H1 (cell line): Measurements from ENCODE around the gene ABCG8. TPM values are rescaled to one million over a fixed set of nuclear protein-coding genes. Genes with fewer than 3 reads are reported as not detected.
A peak's percentile ranks its signal among the peaks of the same experiment; 100 is the strongest.

ENCODE experiments used
- CTCF ChIA-PET: fragments of 300-600 bp; sonication (Branson Sonifier 250); formaldehyde crosslinking; loops from one replicate; lab custom pipeline; 2021; ENCODE audit not compliant: partially characterized antibody; lab: Charles Lee
- POLR2A ChIA-PET: fragments of 300-600 bp; sonication (Branson Sonifier 250); formaldehyde crosslinking; loops from one replicate; lab custom pipeline; 2021; ENCODE audit warnings: inconsistent platforms; ENCODE audit not compliant: partially characterized antibody; lab: Charles Lee
- DNase-seq, 2 experiments: peaks; one replicate each; pipeline versions ENCODE4 v3.0.0 to v3.0.0-alpha.2; 2010 to 2022; ENCODE audit warnings: low spot score in 2 of 2, low read depth in 1 of 2, mixed read lengths in 1 of 2
- FAIRE-seq: peaks from 2 replicates; lab custom pipeline; 2011; peaks lifted over from hg19 to GRCh38; lab: Jason Lieb, UNC
- H2AFZ ChIP-seq: 2 replicates; pipeline ENCODE4 v1.8.1; 2012; ENCODE audit warnings: low read length, inconsistent platforms
- H2AK5ac ChIP-seq: 2 replicates; pipeline ENCODE4 v1.6.1; 2013; ENCODE audit warnings: low read depth, low read length
- H2BK120ac ChIP-seq: replicated peaks from 2 replicates; pipeline ENCODE3; 2013; ENCODE audit warnings: low read depth, low read length, inconsistent platforms
- H2BK12ac ChIP-seq: 2 replicates; pipeline ENCODE4 v1.6.1; 2013; ENCODE audit warnings: low read depth, low read length
- H2BK15ac ChIP-seq: 2 replicates; pipeline ENCODE4 v1.6.1; 2013; ENCODE audit warnings: low read length
- H2BK20ac ChIP-seq: 2 replicates; pipeline ENCODE4 v1.6.1; 2013; ENCODE audit warnings: low read length
- H2BK5ac ChIP-seq: 2 replicates; pipeline ENCODE4 v1.6.1; 2013; ENCODE audit warnings: low read depth, low read length
- H3K14ac ChIP-seq: 2 replicates; pipeline ENCODE4 v1.6.1; 2013; ENCODE audit warnings: inconsistent platforms; ENCODE audit not compliant: insufficient read length
- H3K18ac ChIP-seq: 2 replicates; pipeline ENCODE4 v1.6.1; 2013; ENCODE audit warnings: low read length; ENCODE audit errors: extremely low read depth
- H3K23ac ChIP-seq: 2 replicates; pipeline ENCODE4 v1.6.1; 2013; ENCODE audit warnings: inconsistent platforms; ENCODE audit not compliant: insufficient read length
- H3K23me2 ChIP-seq: 2 replicates; pipeline ENCODE4 v1.6.1; 2013; ENCODE audit warnings: low read depth, low read length
- H3K27ac ChIP-seq: 2 replicates; pipeline ENCODE4 v1.6.1; 2011; ENCODE audit warnings: low read depth, low read length, inconsistent platforms
- H3K27me3 ChIP-seq, 4 experiments: replicated peaks in 1 of 4; 1 replicate in 1 of 4; 2 replicates in 3 of 4; pipeline versions ENCODE4 v1.6.1 to v1.8.1; 2011 to 2013; ENCODE audit warnings: low read length in 3 of 4, mild to moderate bottlenecking in 3 of 4, inconsistent platforms in 2 of 4, mixed read lengths in 2 of 4, moderate library complexity in 1 of 4; ENCODE audit not compliant: control insufficient read depth in 3 of 4, insufficient read depth in 3 of 4; ENCODE audit errors: extremely low read depth in 1 of 4
- H3K36me3 ChIP-seq, 4 experiments: 2 replicates each; pipeline versions ENCODE4 v1.6.1 to v1.8.1; 2011 to 2013; ENCODE audit warnings: mild to moderate bottlenecking in 4 of 4, low read length in 3 of 4, moderate library complexity in 2 of 4, control low read depth in 1 of 4, inconsistent platforms in 1 of 4; ENCODE audit not compliant: insufficient read depth in 4 of 4, control insufficient read depth in 2 of 4
- H3K4ac ChIP-seq: replicated peaks from 2 replicates; pipeline ENCODE3; 2013; ENCODE audit warnings: low read length, low read depth, mixed read lengths, inconsistent platforms; ENCODE audit not compliant: insufficient read length
- H3K4me1 ChIP-seq, 4 experiments: replicated peaks in 1 of 4; 1 replicate in 1 of 4; 2 replicates in 3 of 4; pipeline versions ENCODE4 v1.6.1 to v1.8.1; 2011 to 2013; ENCODE audit warnings: low read length in 3 of 4, inconsistent platforms in 2 of 4, mixed read lengths in 1 of 4; ENCODE audit not compliant: insufficient read depth in 4 of 4, control insufficient read depth in 3 of 4
- H3K4me2 ChIP-seq, 2 experiments: 2 replicates each; pipeline versions ENCODE4 v1.6.1 to v1.8.1; 2011 to 2013; ENCODE audit warnings: low read depth in 2 of 2, low read length in 2 of 2, control low read depth in 1 of 2, inconsistent platforms in 1 of 2, mild to moderate bottlenecking in 1 of 2; ENCODE audit not compliant: insufficient read depth in 1 of 2
- H3K4me3 ChIP-seq, 4 experiments: fragments of 200-600, 300-600 bp in 1 of 4; sonication (generic), shearing (Covaris generic), sonication (Bioruptor Twin) in 1 of 4; 2 replicates each; pipeline versions ENCODE4 v1.5.1 to v1.8.1; 2011 to 2016; ENCODE audit warnings: low read length in 4 of 4, low read depth in 3 of 4, control low read depth in 2 of 4, inconsistent platforms in 2 of 4, mild to moderate bottlenecking in 2 of 4, mixed read lengths in 1 of 4, moderate library complexity in 1 of 4; ENCODE audit not compliant: insufficient read depth in 2 of 4; ENCODE audit errors: extremely low read depth in 1 of 4
- H3K56ac ChIP-seq: replicated peaks from 2 replicates; pipeline ENCODE3; 2013; ENCODE audit warnings: low read depth, mild to moderate bottlenecking, mixed read lengths, low read length, inconsistent platforms; ENCODE audit not compliant: insufficient read length
- H3K79me1 ChIP-seq: 2 replicates; pipeline ENCODE4 v1.6.1; 2013; ENCODE audit warnings: low read depth, low read length, control low read depth
- H3K79me2 ChIP-seq, 2 experiments: 2 replicates each; pipeline versions ENCODE4 v1.6.1 to v1.8.1; 2012 to 2013; ENCODE audit warnings: low read length in 2 of 2, mild to moderate bottlenecking in 2 of 2, inconsistent platforms in 1 of 2; ENCODE audit not compliant: insufficient read depth in 2 of 2, control insufficient read depth in 1 of 2
- H3K9ac ChIP-seq, 4 experiments: replicated peaks in 1 of 4; 1 replicate in 1 of 4; 2 replicates in 3 of 4; pipeline versions ENCODE4 v1.6.1 to v1.8.1; 2011 to 2013; ENCODE audit warnings: low read depth in 3 of 4, low read length in 3 of 4, control low read depth in 2 of 4, mild to moderate bottlenecking in 2 of 4, moderate library complexity in 2 of 4, inconsistent platforms in 1 of 4; ENCODE audit errors: extremely low read depth in 1 of 4
- H3K9me3 ChIP-seq, 2 experiments: 2 replicates each; pipeline versions ENCODE4 v1.6.1 to v1.8.1; 2012 to 2013; ENCODE audit warnings: mild to moderate bottlenecking in 2 of 2, moderate library complexity in 2 of 2, control low read depth in 1 of 2, inconsistent platforms in 1 of 2, low read depth in 1 of 2, low read length in 1 of 2, mixed read lengths in 1 of 2; ENCODE audit not compliant: insufficient read depth in 2 of 2
- H4K20me1 ChIP-seq, 2 experiments: replicated peaks in 1 of 2; 2 replicates each; pipeline versions ENCODE3 to v1.8.1; 2011 to 2013; ENCODE audit warnings: inconsistent platforms in 2 of 2, low read length in 2 of 2, mild to moderate bottlenecking in 1 of 2; ENCODE audit not compliant: insufficient read depth in 2 of 2, control insufficient read depth in 1 of 2
- H4K5ac ChIP-seq: 2 replicates; pipeline ENCODE4 v1.6.1; 2013; ENCODE audit warnings: low read length, low read depth, mixed read lengths, inconsistent platforms; ENCODE audit not compliant: insufficient read length
- H4K8ac ChIP-seq: 2 replicates; pipeline ENCODE4 v1.8.0; 2013; ENCODE audit warnings: mild to moderate bottlenecking, moderate library complexity, low read length, inconsistent platforms; ENCODE audit not compliant: insufficient read depth; ENCODE audit errors: extremely low read depth
- H4K91ac ChIP-seq: replicated peaks from 2 replicates; pipeline ENCODE3; 2013; ENCODE audit warnings: low read length, mixed read lengths, inconsistent platforms; ENCODE audit not compliant: insufficient read length
- ATF2 ChIP-seq: IDR thresholded peaks from 2 replicates; pipeline ENCODE4 v1.6.1; 2012; ENCODE audit warnings: low read length, inconsistent platforms
- CBX5 ChIP-seq: fragments of 300-800, 300-1000 bp; sonication (generic); IDR thresholded peaks from 2 replicates; pipeline ENCODE4 v1.7.1; 2016; ENCODE audit warnings: antibody characterized with exemption, low read length, low read depth
- CEBPB ChIP-seq: IDR thresholded peaks from 2 replicates; pipeline ENCODE4 v1.6.1; 2012; ENCODE audit warnings: low read depth, low read length
- EP300 ChIP-seq, 2 experiments: IDR thresholded peaks; 1 replicate in 1 of 2; 2 replicates in 1 of 2; pipeline ENCODE4 v1.6.1; 2011 to 2012; ENCODE audit warnings: low read depth in 2 of 2, low read length in 2 of 2, mild to moderate bottlenecking in 2 of 2, borderline replicate concordance in 1 of 2, inconsistent platforms in 1 of 2, moderate library complexity in 1 of 2
- GABPA ChIP-seq: IDR thresholded peaks from 2 replicates; pipeline ENCODE4 v1.6.1; 2011; ENCODE audit warnings: mild to moderate bottlenecking, low read length, moderate library complexity, borderline replicate concordance; ENCODE audit not compliant: insufficient read depth
- HDAC6 ChIP-seq: IDR thresholded peaks from one replicate; pipeline ENCODE4 v1.7.1; 2012; ENCODE audit warnings: low read depth, mild to moderate bottlenecking, inconsistent platforms, low read length, moderate library complexity
- KDM5A ChIP-seq: fragments of 200-600 bp; IDR thresholded peaks from 2 replicates; pipeline ENCODE4 v1.7.1; 2012; ENCODE audit warnings: mild to moderate bottlenecking, low read length, inconsistent platforms, mixed read lengths
- MAX ChIP-seq: IDR thresholded peaks from 2 replicates; pipeline ENCODE4 v1.6.1; 2012; ENCODE audit warnings: inconsistent platforms
- POLR2A ChIP-seq, 2 experiments: IDR thresholded peaks; 1 replicate in 1 of 2; 2 replicates in 1 of 2; pipeline ENCODE4 v1.6.1; 2011; ENCODE audit warnings: low read depth in 2 of 2, low read length in 2 of 2, mild to moderate bottlenecking in 2 of 2; ENCODE audit errors: control extremely low read depth in 1 of 2
- POU5F1 ChIP-seq: IDR thresholded peaks from 2 replicates; pipeline ENCODE4 v1.6.1; 2011; ENCODE audit warnings: low read depth, mild to moderate bottlenecking, low read length, moderate library complexity
- RNF2 ChIP-seq: fragments of 200-900, 300-1000 bp; sonication (generic); IDR thresholded peaks from 2 replicates; pipeline ENCODE4 v1.7.1; 2016; ENCODE audit warnings: borderline replicate concordance, low read depth, mild to moderate bottlenecking, antibody characterized with exemption, low read length; ENCODE audit not compliant: poor library complexity, severe bottlenecking; ENCODE audit errors: missing control alignments
- SP2 ChIP-seq: IDR thresholded peaks from 2 replicates; pipeline ENCODE4 v1.6.1; 2012; ENCODE audit warnings: mild to moderate bottlenecking, low read length, inconsistent platforms
- SUZ12 ChIP-seq: fragments of 200-600 bp; sonication (generic); IDR thresholded peaks from 2 replicates; pipeline ENCODE4 v1.6.1; 2012; ENCODE audit warnings: mild to moderate bottlenecking, inconsistent platforms, low read length, moderate library complexity, mixed read lengths
- WGBS, 2 experiments: shearing (Covaris generic) in 1 of 2; methylation state at CpG; one replicate each; pipeline versions ENCODE4 v1.1.6 to v1.1.7; 2013 to 2015; ENCODE audit warnings: low lambda C conversion rate in 2 of 2, mixed read lengths in 2 of 2, inconsistent platforms in 1 of 2, low coverage in 1 of 2, missing lambda C conversion rate in 1 of 2; ENCODE audit not compliant: insufficient replicate concordance in 2 of 2, insufficient coverage in 1 of 2, insufficient read length in 1 of 2; ENCODE audit errors: extremely low coverage in 1 of 2, missing lambda C conversion rate in 1 of 2; 5-methylcytosine and 5-hydroxymethylcytosine counted together
- polyA plus RNA-seq, 7 experiments: library from polyadenylated mRNA; depleted of rRNA in 3 of 7; stranded (reverse) in 5 of 7; unstranded in 2 of 7; fragments of >200 nt in 5 of 7; fragments of 200-250 nt in 2 of 7; gene quantifications; 1 replicate in 5 of 7; 2 replicates in 1 of 7; 4 replicates in 1 of 7; pipeline versions ENCODE4 v1.2.1 to v1.2.3, GENCODE V29; 2011 to 2013; ENCODE audit warnings: missing spikeins in 2 of 7, mixed read lengths in 2 of 7
- total RNA-seq: library from RNA; stranded (reverse); fragmentation: NEBNext Ultra II Directional; extraction: Animal tissue kit (Norgen Biotek cat#: 25700); gene quantifications from 2 replicates; pipeline ENCODE4 v1.2.1, GENCODE V29; 2021

ABCG8 gene
- total and polyA plus RNA-seq, 2 of the 8 experiments (the other 6 are each of a cell fraction or from before 2014, with no cell fraction given), result not detected

DNA sequence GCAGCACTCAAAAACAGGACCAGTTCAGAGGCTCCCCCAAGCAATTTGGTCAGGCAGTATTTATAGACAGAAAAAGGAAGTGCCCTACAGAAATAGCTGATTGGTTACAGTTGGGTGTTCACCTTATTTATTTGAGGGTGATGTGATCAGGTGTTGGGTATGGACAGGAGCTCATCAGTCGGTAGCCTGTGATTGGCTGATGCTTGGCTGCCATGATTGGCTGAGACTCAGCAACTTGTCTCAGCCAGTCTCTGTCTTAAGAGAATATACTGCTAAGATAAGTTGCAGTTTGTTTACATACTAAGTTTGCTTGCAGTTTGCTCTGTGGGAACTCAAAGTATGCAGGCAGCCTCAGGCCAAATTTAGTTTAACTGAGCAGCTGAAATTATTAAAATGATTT is 9.4 kb downstream of the ABCG8 start:
- no peak overlapping the region for H4K91ac ChIP-seq
- H2AFZ ChIP-seq, result no peak overlapping the region
- H3K4me2 ChIP-seq, result no peak overlapping the region
- 82% methylated on average over 1 of the region's 1 CpG; no CpG with 5 or more reads in 1 of the 2 experiments for WGBS, 2 experiments
- no peak overlapping the region for H3K4ac ChIP-seq
- no peaks in the 10 kb centered on the region for H3K36me3 ChIP-seq
- H3K23me2 ChIP-seq, result no peaks in the 10 kb centered on the region
- H3K27ac ChIP-seq, result no peak overlapping the region
- no peaks in the 10 kb centered on the region; a peak in 1 of 7 replicates for H3K4me1 ChIP-seq
- H4K20me1 ChIP-seq, result no peaks in the 10 kb centered on the region
- no peak overlapping the region for H2BK20ac ChIP-seq
- H2BK120ac ChIP-seq, result no peak overlapping the region
- H3K79me1 ChIP-seq, result no peaks in the 10 kb centered on the region
- CTCF ChIA-PET, result interaction anchor here (1.4 kb wide), 1 partner anchor 1105 kb away, joined by 4 read pairs; no protein-coding TSS in a partner anchor
- H3K23ac ChIP-seq, result no peak overlapping the region
- H2BK12ac ChIP-seq, result no peak overlapping the region
- H3K4me3 ChIP-seq, result no peak overlapping the region
- no peak overlapping the region for H3K14ac ChIP-seq
- H3K79me2 ChIP-seq, result no peaks in the 10 kb centered on the region
- POLR2A ChIA-PET, result no interaction called here
- peak in 1 of 2 experiments; percentile 24 for DNase-seq
- H2BK15ac ChIP-seq, result no peak overlapping the region
- H3K27me3 ChIP-seq, result no peaks in the 10 kb centered on the region
- FAIRE-seq, result no peak
- H4K8ac ChIP-seq, result no peak overlapping the region
- no peak overlapping the region for H2AK5ac ChIP-seq
- no peaks in the 10 kb centered on the region for H3K9me3 ChIP-seq
- no peak overlapping the region for H2BK5ac ChIP-seq
- no peak overlapping the region for H4K5ac ChIP-seq
- no peak overlapping the region for H3K56ac ChIP-seq
- H3K18ac ChIP-seq, result no peak overlapping the region
- H3K9ac ChIP-seq, result no peak overlapping the region
- TF ChIP-seq SUZ12, result no peak
- no peak for TF ChIP-seq POLR2A (IDR thresholded peaks at IDR 0.05; ENCODE audit: control extremely low read depth in 1 of 2, low read depth in 2 of 2, low read length in 2 of 2)
- TF ChIP-seq SP2, result no peak
- no peak for TF ChIP-seq HDAC6
- no peak for TF ChIP-seq ATF2
- TF ChIP-seq POU5F1, result no peak
- TF ChIP-seq GABPA, result no peak
- TF ChIP-seq MAX, result no peak
- no peak for TF ChIP-seq CEBPB
- TF ChIP-seq RNF2, result no peak
- TF ChIP-seq KDM5A, result no peak
- TF ChIP-seq EP300 (IDR thresholded peaks at IDR 0.05; ENCODE audit: borderline replicate concordance in 1 of 2, low read depth in 2 of 2, low read length in 2 of 2), result no peak
- TF ChIP-seq CBX5, result no peak
